GM23338 (cell line): ENCODE results near the gene GOSR1. TPM values are rescaled to one million over a fixed set of nuclear protein-coding genes. Genes with fewer than 3 reads are reported as not detected.

ENCODE experiments used
- ATAC-seq: fragments of 200-7000 bp; cut with Tn5 transposase; 3 replicates; pipeline ENCODE4 v1.9.1; 2020
- DNase-seq: peaks from one replicate; pipeline ENCODE4 v3.0.0-alpha.2; 2015; ENCODE audit warnings: low spot score
- H2AFZ ChIP-seq: fragments of 200-600 bp; sonication (generic); 2 replicates; pipeline ENCODE4 v1.8.0; 2016; ENCODE audit warnings: antibody characterized with exemption, mild to moderate bottlenecking, moderate library complexity
- H3F3A ChIP-seq: fragments of 200-600 bp; sonication (generic); replicated peaks from 2 replicates; pipeline ENCODE4 v1.8.0; 2017; ENCODE audit warnings: antibody characterized with exemption, mixed run types, low read depth
- H3K27ac ChIP-seq: fragments of 200-600 bp; sonication (generic); 2 replicates; pipeline ENCODE4 v1.6.1; 2016; ENCODE audit warnings: low read depth
- H3K27me3 ChIP-seq: fragments of 200-600 bp; sonication (generic); 2 replicates; pipeline ENCODE4 v1.8.0; 2016; ENCODE audit warnings: mild to moderate bottlenecking, mixed run types, moderate library complexity; ENCODE audit not compliant: insufficient read depth
- H3K36me3 ChIP-seq: fragments of 200-600 bp; sonication (generic); 2 replicates; pipeline ENCODE4 v1.8.0; 2016; ENCODE audit warnings: mild to moderate bottlenecking; ENCODE audit not compliant: insufficient read depth
- H3K4me1 ChIP-seq: fragments of 200-600 bp; sonication (generic); 2 replicates; pipeline ENCODE4 v1.8.0; 2016; ENCODE audit warnings: mild to moderate bottlenecking, moderate library complexity; ENCODE audit not compliant: insufficient read depth
- H3K4me2 ChIP-seq: fragments of 200-600 bp; sonication (generic); 2 replicates; pipeline ENCODE4 v1.7.1; 2017; ENCODE audit warnings: mixed run types
- H3K4me3 ChIP-seq: fragments of 200-600 bp; sonication (generic); 2 replicates; pipeline ENCODE4 v1.6.1; 2016; ENCODE audit warnings: mixed run types
- H3K79me2 ChIP-seq: fragments of 200-600 bp; sonication (generic); replicated peaks from 2 replicates; pipeline ENCODE4 v1.8.0; 2017; ENCODE audit warnings: mild to moderate bottlenecking; ENCODE audit not compliant: insufficient read depth
- H3K9me2 ChIP-seq: fragments of 200-600 bp; sonication (generic); 2 replicates; pipeline ENCODE4 v1.8.0; 2017; ENCODE audit not compliant: insufficient read depth
- H4K20me1 ChIP-seq: fragments of 200-600 bp; sonication (generic); replicated peaks from 2 replicates; pipeline ENCODE4 v1.8.0; 2017; ENCODE audit warnings: mild to moderate bottlenecking; ENCODE audit not compliant: insufficient read depth
- H3K27ac Mint-ChIP-seq: 2 replicates; pipeline ENCODE4 v1.8.0; 2020; ENCODE audit warnings: inconsistent platforms, mild to moderate bottlenecking, moderate library complexity, mixed read lengths
- H3K27me3 Mint-ChIP-seq: 3 replicates; pipeline ENCODE4 v1.8.0; 2022; ENCODE audit warnings: low read depth, mild to moderate bottlenecking, moderate library complexity, mixed read lengths, inconsistent platforms; ENCODE audit not compliant: insufficient read depth, poor library complexity
- H3K36me3 Mint-ChIP-seq: 3 replicates; pipeline ENCODE4 v1.8.0; 2021; ENCODE audit warnings: low read depth, mild to moderate bottlenecking, inconsistent platforms, moderate library complexity, mixed read lengths
- H3K4me1 Mint-ChIP-seq: 3 replicates; pipeline ENCODE4 v1.8.0; 2020; ENCODE audit warnings: mild to moderate bottlenecking, inconsistent platforms, mixed read lengths
- H3K4me3 Mint-ChIP-seq: 3 replicates; pipeline ENCODE4 v1.8.0; 2021; ENCODE audit warnings: moderate library complexity, mild to moderate bottlenecking, inconsistent platforms, mixed read lengths
- H3K9me3 Mint-ChIP-seq: 3 replicates; pipeline ENCODE4 v1.8.0; 2020; ENCODE audit warnings: moderate library complexity, mild to moderate bottlenecking, inconsistent platforms, mixed read lengths
- CREB1 ChIP-seq: fragments of 250-450 bp; sonication (Bioruptor Pico); IDR thresholded peaks from 2 replicates; pipeline ENCODE4 v1.5.0; 2020; ENCODE audit warnings: low read depth, mild to moderate bottlenecking, moderate library complexity
- EZH2 ChIP-seq: fragments of 200-600 bp; sonication (generic); IDR thresholded peaks from one replicate; pipeline ENCODE4 v1.8.0; 2017; ENCODE audit warnings: antibody characterized with exemption, mild to moderate bottlenecking, low read depth; ENCODE audit not compliant: unreplicated experiment
- EZH2phosphoT487 ChIP-seq: fragments of 200-600 bp; sonication (generic); IDR thresholded peaks from one replicate; pipeline ENCODE4 v1.8.1; 2018; ENCODE audit warnings: antibody characterized with exemption; ENCODE audit not compliant: unreplicated experiment
- JUNB ChIP-seq: IDR thresholded peaks from one replicate; pipeline ENCODE4 v1.6.1; 2016; ENCODE audit warnings: antibody characterized with exemption; ENCODE audit not compliant: unreplicated experiment
- NANOG ChIP-seq: IDR thresholded peaks from 2 replicates; pipeline ENCODE4 v1.6.1; 2016; ENCODE audit warnings: antibody characterized with exemption, borderline replicate concordance
- POLR2AphosphoS5 ChIP-seq: IDR thresholded peaks from 2 replicates; pipeline ENCODE4 v1.6.1; 2016; ENCODE audit warnings: antibody characterized with exemption, low read depth
- STAT1 ChIP-seq: IDR thresholded peaks from one replicate; pipeline ENCODE4 v1.6.1; 2016; ENCODE audit warnings: antibody characterized with exemption; ENCODE audit not compliant: unreplicated experiment
- ZNF114 ChIP-seq: fragments of 250-450 bp; sonication (Bioruptor Pico); IDR thresholded peaks from 2 replicates; pipeline ENCODE4 v1.5.0; 2020; ENCODE audit warnings: mild to moderate bottlenecking, moderate library complexity
- ZNF331 ChIP-seq: fragments of 250-450 bp; sonication (Bioruptor Pico); IDR thresholded peaks from 2 replicates; pipeline ENCODE4 v1.5.0; 2020; ENCODE audit warnings: low read depth, mild to moderate bottlenecking, moderate library complexity
- polyA plus RNA-seq: library from polyadenylated mRNA; unstranded; fragments of >200 nt; fragmentation: Nextera tagmentation; extraction: Ambion mirVana; gene quantifications from 2 replicates; pipeline ENCODE4 v1.2.1, GENCODE V29; 2016
- total RNA-seq: library from RNA; depleted of rRNA; stranded (reverse); fragments of >200 nt; shearing (Covaris generic); gene quantifications from 2 replicates; pipeline ENCODE4 v1.2.3, GENCODE V29; 2014
- TF ChIP-seq, protein P1 (sequence below): fragments of 250-450 bp; sonication (Bioruptor Pico); IDR thresholded peaks from 2 replicates; pipeline ENCODE4 v1.5.0; 2020; ENCODE audit warnings: mild to moderate bottlenecking, moderate library complexity
- TF ChIP-seq, protein P2 (sequence below): IDR thresholded peaks from one replicate; pipeline ENCODE4 v1.6.1; 2018; ENCODE audit warnings: antibody characterized with exemption; ENCODE audit not compliant: unreplicated experiment
- TF ChIP-seq, protein P3 (sequence below), 2 experiments: fragments of 200-600 bp in 1 of 2; sonication (generic) in 1 of 2; conservative IDR thresholded peaks; 2 replicates each; pipeline versions ENCODE4 v1.5.1 to v1.6.1; 2016 to 2017; ENCODE audit warnings: antibody characterized with exemption in 2 of 2, low read depth in 2 of 2, mild to moderate bottlenecking in 2 of 2, moderate library complexity in 1 of 2
- TF ChIP-seq, protein P4 (sequence below): IDR thresholded peaks from 2 replicates; pipeline ENCODE4 v1.6.1; 2016; ENCODE audit warnings: antibody characterized with exemption

GOSR1 gene
- total and polyA plus RNA-seq, 2 experiments from 2014 or later, result 33.4 to 74.1 TPM

DNA sequence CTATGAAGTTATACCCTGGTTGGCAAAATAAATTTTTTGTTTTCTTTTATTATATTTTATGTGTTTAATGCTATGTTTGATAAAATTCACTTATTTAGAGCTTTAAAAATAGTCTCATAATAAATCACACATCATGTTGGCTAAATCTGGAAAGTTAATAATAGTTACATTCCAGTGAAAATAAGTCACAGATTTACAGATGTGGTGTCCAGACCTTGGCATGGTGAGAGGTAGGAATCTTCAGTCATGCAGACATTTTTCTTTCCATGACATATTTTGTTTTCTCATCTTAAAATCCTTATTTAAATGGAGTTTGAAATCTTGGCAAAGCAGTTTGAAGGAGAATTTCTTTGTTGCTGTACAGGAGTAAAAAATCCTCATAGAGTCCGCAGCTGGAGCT is 48.1 kb upstream of the GOSR1 start:
- no peak overlapping the region for H3K4me3 Mint-ChIP-seq
- H3K9me3 Mint-ChIP-seq, result no peaks in the 10 kb centered on the region
- Histone ChIP-seq H3K27ac (no peak overlapping the region), H3K79me2 (no peaks in the 10 kb centered on the region), H3K36me3 (0 out of 2 replicates have a peak, but pooled peaks cover 2% of the 10 kb centered on the region), H3F3A (no peaks in the 10 kb centered on the region), H3K4me3 (no peak overlapping the region), H3K9me2 (no peaks in the 10 kb centered on the region), H3K4me1 (peaks cover 9% of the 10 kb centered on the region), H2AFZ (no peak overlapping the region), H3K27me3 (no peaks in the 10 kb centered on the region), H4K20me1 (no peaks in the 10 kb centered on the region), H3K4me2 (no peak overlapping the region)
- peaks cover 4% of the 10 kb centered on the region; the same call in 2 of the 3 replicates for H3K36me3 Mint-ChIP-seq
- TF ChIP-seq, protein P1, sequence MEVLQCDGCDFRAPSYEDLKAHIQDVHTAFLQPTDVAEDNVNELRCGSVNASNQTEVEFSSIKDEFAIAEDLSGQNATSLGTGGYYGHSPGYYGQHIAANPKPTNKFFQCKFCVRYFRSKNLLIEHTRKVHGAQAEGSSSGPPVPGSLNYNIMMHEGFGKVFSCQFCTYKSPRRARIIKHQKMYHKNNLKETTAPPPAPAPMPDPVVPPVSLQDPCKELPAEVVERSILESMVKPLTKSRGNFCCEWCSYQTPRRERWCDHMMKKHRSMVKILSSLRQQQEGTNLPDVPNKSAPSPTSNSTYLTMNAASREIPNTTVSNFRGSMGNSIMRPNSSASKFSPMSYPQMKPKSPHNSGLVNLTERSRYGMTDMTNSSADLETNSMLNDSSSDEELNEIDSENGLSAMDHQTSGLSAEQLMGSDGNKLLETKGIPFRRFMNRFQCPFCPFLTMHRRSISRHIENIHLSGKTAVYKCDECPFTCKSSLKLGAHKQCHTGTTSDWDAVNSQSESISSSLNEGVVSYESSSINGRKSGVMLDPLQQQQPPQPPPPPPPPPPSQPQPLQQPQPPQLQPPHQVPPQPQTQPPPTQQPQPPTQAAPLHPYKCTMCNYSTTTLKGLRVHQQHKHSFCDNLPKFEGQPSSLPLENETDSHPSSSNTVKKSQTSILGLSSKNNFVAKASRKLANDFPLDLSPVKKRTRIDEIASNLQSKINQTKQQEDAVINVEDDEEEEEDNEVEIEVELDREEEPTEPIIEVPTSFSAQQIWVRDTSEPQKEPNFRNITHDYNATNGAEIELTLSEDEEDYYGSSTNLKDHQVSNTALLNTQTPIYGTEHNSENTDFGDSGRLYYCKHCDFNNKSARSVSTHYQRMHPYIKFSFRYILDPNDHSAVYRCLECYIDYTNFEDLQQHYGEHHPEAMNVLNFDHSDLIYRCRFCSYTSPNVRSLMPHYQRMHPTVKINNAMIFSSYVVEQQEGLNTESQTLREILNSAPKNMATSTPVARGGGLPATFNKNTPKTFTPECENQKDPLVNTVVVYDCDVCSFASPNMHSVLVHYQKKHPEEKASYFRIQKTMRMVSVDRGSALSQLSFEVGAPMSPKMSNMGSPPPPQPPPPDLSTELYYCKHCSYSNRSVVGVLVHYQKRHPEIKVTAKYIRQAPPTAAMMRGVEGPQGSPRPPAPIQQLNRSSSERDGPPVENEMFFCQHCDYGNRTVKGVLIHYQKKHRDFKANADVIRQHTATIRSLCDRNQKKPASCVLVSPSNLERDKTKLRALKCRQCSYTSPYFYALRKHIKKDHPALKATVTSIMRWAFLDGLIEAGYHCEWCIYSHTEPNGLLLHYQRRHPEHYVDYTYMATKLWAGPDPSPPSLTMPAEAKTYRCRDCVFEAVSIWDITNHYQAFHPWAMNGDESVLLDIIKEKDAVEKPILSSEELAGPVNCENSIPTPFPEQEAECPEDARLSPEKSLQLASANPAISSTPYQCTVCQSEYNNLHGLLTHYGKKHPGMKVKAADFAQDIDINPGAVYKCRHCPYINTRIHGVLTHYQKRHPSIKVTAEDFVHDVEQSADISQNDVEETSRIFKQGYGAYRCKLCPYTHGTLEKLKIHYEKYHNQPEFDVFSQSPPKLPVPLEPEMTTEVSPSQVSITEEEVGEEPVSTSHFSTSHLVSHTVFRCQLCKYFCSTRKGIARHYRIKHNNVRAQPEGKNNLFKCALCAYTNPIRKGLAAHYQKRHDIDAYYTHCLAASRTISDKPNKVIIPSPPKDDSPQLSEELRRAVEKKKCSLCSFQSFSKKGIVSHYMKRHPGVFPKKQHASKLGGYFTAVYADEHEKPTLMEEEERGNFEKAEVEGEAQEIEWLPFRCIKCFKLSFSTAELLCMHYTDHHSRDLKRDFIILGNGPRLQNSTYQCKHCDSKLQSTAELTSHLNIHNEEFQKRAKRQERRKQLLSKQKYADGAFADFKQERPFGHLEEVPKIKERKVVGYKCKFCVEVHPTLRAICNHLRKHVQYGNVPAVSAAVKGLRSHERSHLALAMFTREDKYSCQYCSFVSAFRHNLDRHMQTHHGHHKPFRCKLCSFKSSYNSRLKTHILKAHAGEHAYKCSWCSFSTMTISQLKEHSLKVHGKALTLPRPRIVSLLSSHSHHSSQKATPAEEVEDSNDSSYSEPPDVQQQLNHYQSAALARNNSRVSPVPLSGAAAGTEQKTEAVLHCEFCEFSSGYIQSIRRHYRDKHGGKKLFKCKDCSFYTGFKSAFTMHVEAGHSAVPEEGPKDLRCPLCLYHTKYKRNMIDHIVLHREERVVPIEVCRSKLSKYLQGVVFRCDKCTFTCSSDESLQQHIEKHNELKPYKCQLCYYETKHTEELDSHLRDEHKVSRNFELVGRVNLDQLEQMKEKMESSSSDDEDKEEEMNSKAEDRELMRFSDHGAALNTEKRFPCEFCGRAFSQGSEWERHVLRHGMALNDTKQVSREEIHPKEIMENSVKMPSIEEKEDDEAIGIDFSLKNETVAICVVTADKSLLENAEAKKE, result no peak
- TF ChIP-seq NANOG, result no peak
- TF ChIP-seq, protein P2, sequence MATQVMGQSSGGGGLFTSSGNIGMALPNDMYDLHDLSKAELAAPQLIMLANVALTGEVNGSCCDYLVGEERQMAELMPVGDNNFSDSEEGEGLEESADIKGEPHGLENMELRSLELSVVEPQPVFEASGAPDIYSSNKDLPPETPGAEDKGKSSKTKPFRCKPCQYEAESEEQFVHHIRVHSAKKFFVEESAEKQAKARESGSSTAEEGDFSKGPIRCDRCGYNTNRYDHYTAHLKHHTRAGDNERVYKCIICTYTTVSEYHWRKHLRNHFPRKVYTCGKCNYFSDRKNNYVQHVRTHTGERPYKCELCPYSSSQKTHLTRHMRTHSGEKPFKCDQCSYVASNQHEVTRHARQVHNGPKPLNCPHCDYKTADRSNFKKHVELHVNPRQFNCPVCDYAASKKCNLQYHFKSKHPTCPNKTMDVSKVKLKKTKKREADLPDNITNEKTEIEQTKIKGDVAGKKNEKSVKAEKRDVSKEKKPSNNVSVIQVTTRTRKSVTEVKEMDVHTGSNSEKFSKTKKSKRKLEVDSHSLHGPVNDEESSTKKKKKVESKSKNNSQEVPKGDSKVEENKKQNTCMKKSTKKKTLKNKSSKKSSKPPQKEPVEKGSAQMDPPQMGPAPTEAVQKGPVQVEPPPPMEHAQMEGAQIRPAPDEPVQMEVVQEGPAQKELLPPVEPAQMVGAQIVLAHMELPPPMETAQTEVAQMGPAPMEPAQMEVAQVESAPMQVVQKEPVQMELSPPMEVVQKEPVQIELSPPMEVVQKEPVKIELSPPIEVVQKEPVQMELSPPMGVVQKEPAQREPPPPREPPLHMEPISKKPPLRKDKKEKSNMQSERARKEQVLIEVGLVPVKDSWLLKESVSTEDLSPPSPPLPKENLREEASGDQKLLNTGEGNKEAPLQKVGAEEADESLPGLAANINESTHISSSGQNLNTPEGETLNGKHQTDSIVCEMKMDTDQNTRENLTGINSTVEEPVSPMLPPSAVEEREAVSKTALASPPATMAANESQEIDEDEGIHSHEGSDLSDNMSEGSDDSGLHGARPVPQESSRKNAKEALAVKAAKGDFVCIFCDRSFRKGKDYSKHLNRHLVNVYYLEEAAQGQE, result no peak
- TF ChIP-seq POLR2AphosphoS5, result no peak
- TF ChIP-seq JUNB, result no peak
- TF ChIP-seq, protein P3, sequence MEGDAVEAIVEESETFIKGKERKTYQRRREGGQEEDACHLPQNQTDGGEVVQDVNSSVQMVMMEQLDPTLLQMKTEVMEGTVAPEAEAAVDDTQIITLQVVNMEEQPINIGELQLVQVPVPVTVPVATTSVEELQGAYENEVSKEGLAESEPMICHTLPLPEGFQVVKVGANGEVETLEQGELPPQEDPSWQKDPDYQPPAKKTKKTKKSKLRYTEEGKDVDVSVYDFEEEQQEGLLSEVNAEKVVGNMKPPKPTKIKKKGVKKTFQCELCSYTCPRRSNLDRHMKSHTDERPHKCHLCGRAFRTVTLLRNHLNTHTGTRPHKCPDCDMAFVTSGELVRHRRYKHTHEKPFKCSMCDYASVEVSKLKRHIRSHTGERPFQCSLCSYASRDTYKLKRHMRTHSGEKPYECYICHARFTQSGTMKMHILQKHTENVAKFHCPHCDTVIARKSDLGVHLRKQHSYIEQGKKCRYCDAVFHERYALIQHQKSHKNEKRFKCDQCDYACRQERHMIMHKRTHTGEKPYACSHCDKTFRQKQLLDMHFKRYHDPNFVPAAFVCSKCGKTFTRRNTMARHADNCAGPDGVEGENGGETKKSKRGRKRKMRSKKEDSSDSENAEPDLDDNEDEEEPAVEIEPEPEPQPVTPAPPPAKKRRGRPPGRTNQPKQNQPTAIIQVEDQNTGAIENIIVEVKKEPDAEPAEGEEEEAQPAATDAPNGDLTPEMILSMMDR (conservative IDR thresholded peaks at IDR 0.05; ENCODE audit: low read depth in 2 of 2), result no peak
- TF ChIP-seq STAT1, result no peak
- no peak for TF ChIP-seq EZH2
- no peak for TF ChIP-seq EZH2phosphoT487
- no peak for TF ChIP-seq CREB1 (CRISPR knock-in tag)
- no peak for TF ChIP-seq ZNF331 (CRISPR knock-in tag)
- no peak for TF ChIP-seq ZNF114 (CRISPR knock-in tag)
- TF ChIP-seq, protein P4, sequence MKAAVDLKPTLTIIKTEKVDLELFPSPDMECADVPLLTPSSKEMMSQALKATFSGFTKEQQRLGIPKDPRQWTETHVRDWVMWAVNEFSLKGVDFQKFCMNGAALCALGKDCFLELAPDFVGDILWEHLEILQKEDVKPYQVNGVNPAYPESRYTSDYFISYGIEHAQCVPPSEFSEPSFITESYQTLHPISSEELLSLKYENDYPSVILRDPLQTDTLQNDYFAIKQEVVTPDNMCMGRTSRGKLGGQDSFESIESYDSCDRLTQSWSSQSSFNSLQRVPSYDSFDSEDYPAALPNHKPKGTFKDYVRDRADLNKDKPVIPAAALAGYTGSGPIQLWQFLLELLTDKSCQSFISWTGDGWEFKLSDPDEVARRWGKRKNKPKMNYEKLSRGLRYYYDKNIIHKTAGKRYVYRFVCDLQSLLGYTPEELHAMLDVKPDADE, result no peak
- peaks cover 11% of the 10 kb centered on the region for H3K4me1 Mint-ChIP-seq
- no peaks in the 10 kb centered on the region for H3K27me3 Mint-ChIP-seq
- DNase-seq, result no peak
- no peak for ATAC-seq
- no peak overlapping the region; the same call in 1 of the 2 replicates for H3K27ac Mint-ChIP-seq
